A549 (cell line): Measurements from ENCODE around the gene CCDC167.

ENCODE experiments used
- ATOH8 ChIP-seq: fragments of 250-450 bp; sonication (Bioruptor Pico); IDR thresholded peaks from 2 replicates; pipeline ENCODE4 v1.5.0; 2020; ENCODE audit warnings: low read depth, mild to moderate bottlenecking, moderate library complexity
- BCL3 ChIP-seq: fragments of >200 bp; sonication (Bioruptor Twin); formaldehyde crosslinking; IDR thresholded peaks from 3 replicates; pipeline ENCODE4 v1.6.1; 2016
- CBX8 ChIP-seq: fragments of 200-600 bp; sonication (generic); IDR thresholded peaks from 2 replicates; pipeline ENCODE4 v1.6.1; 2016
- CTCF ChIP-seq: fragments of >200 bp; sonication (Bioruptor Twin); formaldehyde crosslinking; IDR thresholded peaks from 3 replicates; pipeline ENCODE4 v1.5.1; 2016
- EHMT2 ChIP-seq: fragments of 200-600 bp; sonication (generic); IDR thresholded peaks from 2 replicates; pipeline ENCODE4 v1.6.1; 2016; ENCODE audit warnings: antibody characterized with exemption, low read depth, mild to moderate bottlenecking, moderate library complexity
- ELK1 ChIP-seq: fragments of 150-350 bp; IDR thresholded peaks from 2 replicates; pipeline ENCODE4 v1.6.1; 2014; ENCODE audit warnings: low read depth, mild to moderate bottlenecking, low read length
- EP300 ChIP-seq, 2 experiments: fragments of >200 bp; sonication (Bioruptor Twin); formaldehyde crosslinking; IDR thresholded peaks; 2 replicates in 1 of 2; 3 replicates in 1 of 2; pipeline ENCODE4 v1.6.1; 2016 to 2017
- HOXB5 ChIP-seq: fragments of 250-450 bp; sonication (Bioruptor Pico); IDR thresholded peaks from 2 replicates; pipeline ENCODE4 v1.5.0; 2020; ENCODE audit warnings: mild to moderate bottlenecking, moderate library complexity
- NFE2L2 ChIP-seq: fragments of 150-350 bp; conservative IDR thresholded peaks from 2 replicates; pipeline ENCODE4 v1.6.1; 2014; ENCODE audit warnings: low read length
- NR3C1 ChIP-seq: fragments of >200 bp; sonication (Bioruptor Twin); formaldehyde crosslinking; IDR thresholded peaks from 3 replicates; pipeline ENCODE4 v1.6.1; 2017
- POLR2A ChIP-seq: IDR thresholded peaks from 2 replicates; pipeline ENCODE4 v1.6.1; 2012; ENCODE audit warnings: mild to moderate bottlenecking, low read length
- REST ChIP-seq: fragments of 200-600 bp; sonication (generic); IDR thresholded peaks from 2 replicates; pipeline ENCODE4 v1.6.1; 2016; ENCODE audit warnings: antibody characterized with exemption, mild to moderate bottlenecking, moderate library complexity

GRCh38 chr6:37531026-37531425 is 31.3 kb upstream of the CCDC167 start:
- no peak for TF ChIP-seq CTCF
- TF ChIP-seq NR3C1, result no peak
- TF ChIP-seq EP300 (IDR thresholded peaks at IDR 0.05), result no peak
- TF ChIP-seq NFE2L2, result no peak
- no peak for TF ChIP-seq EHMT2
- TF ChIP-seq BCL3, result no peak
- TF ChIP-seq HOXB5, result no peak
- TF ChIP-seq REST, result no peak
- no peak for TF ChIP-seq POLR2A
- TF ChIP-seq ELK1, result no peak
- TF ChIP-seq ATOH8 (CRISPR knock-in tag), result no peak
- TF ChIP-seq CBX8, result no peak
